WTC11 (cell line): ENCODE results near the gene IDH1. TPM values are rescaled to one million over a fixed set of nuclear protein-coding genes. Genes with fewer than 3 reads are reported as not detected.

ENCODE experiments used
- ATAC-seq: fragments of 200-7000 bp; cut with Tn5 transposase; 2 replicates; pipeline ENCODE4 v1.10.0; 2021; ENCODE audit warnings: mild to moderate bottlenecking, moderate library complexity
- CTCF ChIA-PET: fragments of 300-600 bp; sonication (Branson Sonifier 250); formaldehyde crosslinking; loops from one replicate; lab custom pipeline; 2021; ENCODE audit warnings: antibody characterized with exemption; lab: Charles Lee
- POLR2A ChIA-PET: fragments of 350-600 bp; sonication (Branson Sonifier 250); formaldehyde crosslinking; loops from one replicate; lab custom pipeline; 2021; ENCODE audit warnings: antibody characterized with exemption; lab: Charles Lee
- DNase-seq: peaks from one replicate; pipeline ENCODE4 v3.0.0; 2021; ENCODE audit warnings: low spot score
- H3K27ac Mint-ChIP-seq: 2 replicates; pipeline ENCODE4 v1.8.0; 2021; ENCODE audit warnings: mixed read lengths
- H3K27me3 Mint-ChIP-seq: 2 replicates; pipeline ENCODE4 v1.8.0; 2021; ENCODE audit warnings: low read depth, mild to moderate bottlenecking, moderate library complexity, mixed read lengths
- H3K36me3 Mint-ChIP-seq: 2 replicates; pipeline ENCODE4 v1.8.0; 2021; ENCODE audit warnings: mixed read lengths
- H3K4me1 Mint-ChIP-seq: 2 replicates; pipeline ENCODE4 v1.8.0; 2022; ENCODE audit warnings: mixed read lengths
- H3K4me3 Mint-ChIP-seq: 2 replicates; pipeline ENCODE4 v1.8.0; 2021; ENCODE audit warnings: mild to moderate bottlenecking, moderate library complexity, mixed read lengths
- H3K9me3 Mint-ChIP-seq: 2 replicates; pipeline ENCODE4 v1.8.0; 2021; ENCODE audit warnings: mixed read lengths
- CREB1 ChIP-seq: sonication (generic); formaldehyde crosslinking; IDR thresholded peaks from 2 replicates; pipeline ENCODE4 v1.8.0; 2023; ENCODE audit warnings: mild to moderate bottlenecking, missing genetic modification reagents
- EMX1 ChIP-seq: fragments of 250-450 bp; sonication (Bioruptor Pico); IDR thresholded peaks from 2 replicates; pipeline ENCODE4 v1.8.0; 2021; ENCODE audit warnings: mild to moderate bottlenecking
- ESRRA ChIP-seq: sonication (generic); formaldehyde crosslinking; IDR thresholded peaks from 2 replicates; pipeline ENCODE4 v1.8.1; 2022; ENCODE audit warnings: mild to moderate bottlenecking, missing genetic modification reagents, borderline replicate concordance
- FOXP1 ChIP-seq: sonication (generic); formaldehyde crosslinking; IDR thresholded peaks from 2 replicates; pipeline ENCODE4 v1.8.0; 2022; ENCODE audit warnings: missing genetic modification reagents, mild to moderate bottlenecking, moderate library complexity, borderline replicate concordance
- GABPB1 ChIP-seq: sonication (generic); formaldehyde crosslinking; IDR thresholded peaks from 2 replicates; pipeline ENCODE4 v1.8.1; 2023; ENCODE audit warnings: mild to moderate bottlenecking, missing genetic modification reagents
- GRHL2 ChIP-seq: fragments of 250-450 bp; sonication (Bioruptor Pico); IDR thresholded peaks from 2 replicates; pipeline ENCODE4 v1.8.0; 2022; ENCODE audit warnings: mild to moderate bottlenecking, moderate library complexity; ENCODE audit not compliant: insufficient replicate concordance, severe bottlenecking
- JAZF1 ChIP-seq: fragments of 250-450 bp; sonication (Bioruptor Pico); IDR thresholded peaks from 2 replicates; pipeline ENCODE4 v1.9.0; 2021; ENCODE audit warnings: moderate library complexity, mild to moderate bottlenecking, inconsistent platforms
- NFYB ChIP-seq: sonication (generic); formaldehyde crosslinking; conservative IDR thresholded peaks from 2 replicates; pipeline ENCODE4 v1.8.0; 2022; ENCODE audit warnings: low read depth, missing genetic modification reagents
- RORB ChIP-seq: fragments of 250-450 bp; sonication (Bioruptor Pico); IDR thresholded peaks from 2 replicates; pipeline ENCODE4 v1.9.0; 2021; ENCODE audit warnings: mild to moderate bottlenecking
- ZNF121 ChIP-seq: sonication (generic); formaldehyde crosslinking; IDR thresholded peaks from 2 replicates; pipeline ENCODE4 v1.8.0; 2023; ENCODE audit warnings: missing genetic modification reagents
- ZNF263 ChIP-seq: sonication (generic); formaldehyde crosslinking; IDR thresholded peaks from 2 replicates; pipeline ENCODE4 v1.8.1; 2022; ENCODE audit warnings: low read depth, mild to moderate bottlenecking, moderate library complexity, missing genetic modification reagents
- total RNA-seq: library from RNA; stranded (reverse); gene quantifications from 3 replicates; pipeline ENCODE4 v1.2.3, GENCODE V29; 2021
- TF ChIP-seq, protein P1 (sequence below): sonication (generic); formaldehyde crosslinking; IDR thresholded peaks from 2 replicates; pipeline ENCODE4 v1.8.0; 2022; ENCODE audit warnings: mild to moderate bottlenecking, missing genetic modification reagents
- TF ChIP-seq, protein P2 (sequence below): sonication (generic); formaldehyde crosslinking; IDR thresholded peaks from 2 replicates; pipeline ENCODE4 v1.8.0; 2022; ENCODE audit warnings: mild to moderate bottlenecking, missing genetic modification reagents
- TF ChIP-seq, protein P3 (sequence below): sonication (generic); formaldehyde crosslinking; IDR thresholded peaks from 2 replicates; pipeline ENCODE4 v1.8.0; 2023; ENCODE audit warnings: mild to moderate bottlenecking, missing genetic modification reagents
- TF ChIP-seq, protein P4 (sequence below): fragments of 250-450 bp; sonication (Bioruptor Pico); IDR thresholded peaks from 2 replicates; pipeline ENCODE4 v1.9.0; 2021; ENCODE audit warnings: moderate library complexity, mild to moderate bottlenecking, inconsistent platforms, borderline replicate concordance
- TF ChIP-seq, protein P5 (sequence below): sonication (generic); formaldehyde crosslinking; IDR thresholded peaks from 2 replicates; pipeline ENCODE4 v1.8.0; 2022; ENCODE audit warnings: mild to moderate bottlenecking, missing genetic modification reagents
- TF ChIP-seq, protein P6 (sequence below): fragments of 200-600 bp; IDR thresholded peaks from 2 replicates; pipeline ENCODE4 v1.8.0; 2022; ENCODE audit warnings: antibody characterized with exemption
- TF ChIP-seq, protein P7 (sequence below): sonication (generic); formaldehyde crosslinking; IDR thresholded peaks from 2 replicates; pipeline ENCODE4 v1.8.1; 2022; ENCODE audit warnings: low read depth, missing genetic modification reagents, borderline replicate concordance
- TF ChIP-seq, protein P8 (sequence below): sonication (generic); formaldehyde crosslinking; IDR thresholded peaks from 2 replicates; pipeline ENCODE4 v1.8.1; 2022; ENCODE audit warnings: mild to moderate bottlenecking, moderate library complexity, missing genetic modification reagents

IDH1 gene
- total RNA-seq, 1 experiment from 2014 or later = 352 TPM

DNA sequence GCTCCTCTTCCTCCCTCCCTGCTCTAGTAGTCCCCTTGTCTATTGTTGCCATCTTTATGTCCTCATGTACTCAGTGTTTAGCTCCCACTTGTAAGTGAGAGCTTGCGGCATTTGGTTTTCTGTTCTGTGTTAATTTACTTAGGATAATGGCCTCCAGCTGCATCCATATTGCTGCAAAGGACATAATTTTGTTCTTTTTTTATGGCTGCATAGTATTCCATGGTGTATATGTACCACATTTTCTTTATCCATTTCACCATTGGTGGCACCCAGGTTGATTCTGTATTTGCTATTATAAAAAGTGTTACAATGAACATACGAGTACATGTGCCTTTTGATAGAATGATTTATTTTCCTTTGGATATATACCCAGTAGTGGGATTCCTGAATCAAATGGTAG, 23.7 kb upstream of the IDH1 start:
- TF ChIP-seq GRHL2 (CRISPR knock-in tag) (no peak), ZNF121 (CRISPR knock-in tag) (no peak), EMX1 (no peak), JAZF1 (CRISPR knock-in tag) (no peak), CREB1 (no peak), ZNF263 (no peak), FOXP1 (CRISPR knock-in tag) (no peak), GABPB1 (CRISPR knock-in tag) (no peak), NFYB (no peak), ESRRA (CRISPR knock-in tag) (no peak), RORB (CRISPR knock-in tag) (no peak)
- TF ChIP-seq, protein P1, sequence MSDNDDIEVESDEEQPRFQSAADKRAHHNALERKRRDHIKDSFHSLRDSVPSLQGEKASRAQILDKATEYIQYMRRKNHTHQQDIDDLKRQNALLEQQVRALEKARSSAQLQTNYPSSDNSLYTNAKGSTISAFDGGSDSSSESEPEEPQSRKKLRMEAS (CRISPR knock-in tag) = no peak
- TF ChIP-seq, protein P2, sequence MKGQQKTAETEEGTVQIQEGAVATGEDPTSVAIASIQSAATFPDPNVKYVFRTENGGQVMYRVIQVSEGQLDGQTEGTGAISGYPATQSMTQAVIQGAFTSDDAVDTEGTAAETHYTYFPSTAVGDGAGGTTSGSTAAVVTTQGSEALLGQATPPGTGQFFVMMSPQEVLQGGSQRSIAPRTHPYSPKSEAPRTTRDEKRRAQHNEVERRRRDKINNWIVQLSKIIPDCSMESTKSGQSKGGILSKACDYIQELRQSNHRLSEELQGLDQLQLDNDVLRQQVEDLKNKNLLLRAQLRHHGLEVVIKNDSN (CRISPR knock-in tag) = no peak
- TF ChIP-seq, protein P3, sequence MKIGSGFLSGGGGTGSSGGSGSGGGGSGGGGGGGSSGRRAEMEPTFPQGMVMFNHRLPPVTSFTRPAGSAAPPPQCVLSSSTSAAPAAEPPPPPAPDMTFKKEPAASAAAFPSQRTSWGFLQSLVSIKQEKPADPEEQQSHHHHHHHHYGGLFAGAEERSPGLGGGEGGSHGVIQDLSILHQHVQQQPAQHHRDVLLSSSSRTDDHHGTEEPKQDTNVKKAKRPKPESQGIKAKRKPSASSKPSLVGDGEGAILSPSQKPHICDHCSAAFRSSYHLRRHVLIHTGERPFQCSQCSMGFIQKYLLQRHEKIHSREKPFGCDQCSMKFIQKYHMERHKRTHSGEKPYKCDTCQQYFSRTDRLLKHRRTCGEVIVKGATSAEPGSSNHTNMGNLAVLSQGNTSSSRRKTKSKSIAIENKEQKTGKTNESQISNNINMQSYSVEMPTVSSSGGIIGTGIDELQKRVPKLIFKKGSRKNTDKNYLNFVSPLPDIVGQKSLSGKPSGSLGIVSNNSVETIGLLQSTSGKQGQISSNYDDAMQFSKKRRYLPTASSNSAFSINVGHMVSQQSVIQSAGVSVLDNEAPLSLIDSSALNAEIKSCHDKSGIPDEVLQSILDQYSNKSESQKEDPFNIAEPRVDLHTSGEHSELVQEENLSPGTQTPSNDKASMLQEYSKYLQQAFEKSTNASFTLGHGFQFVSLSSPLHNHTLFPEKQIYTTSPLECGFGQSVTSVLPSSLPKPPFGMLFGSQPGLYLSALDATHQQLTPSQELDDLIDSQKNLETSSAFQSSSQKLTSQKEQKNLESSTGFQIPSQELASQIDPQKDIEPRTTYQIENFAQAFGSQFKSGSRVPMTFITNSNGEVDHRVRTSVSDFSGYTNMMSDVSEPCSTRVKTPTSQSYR (CRISPR knock-in tag) = no peak
- TF ChIP-seq, protein P4, sequence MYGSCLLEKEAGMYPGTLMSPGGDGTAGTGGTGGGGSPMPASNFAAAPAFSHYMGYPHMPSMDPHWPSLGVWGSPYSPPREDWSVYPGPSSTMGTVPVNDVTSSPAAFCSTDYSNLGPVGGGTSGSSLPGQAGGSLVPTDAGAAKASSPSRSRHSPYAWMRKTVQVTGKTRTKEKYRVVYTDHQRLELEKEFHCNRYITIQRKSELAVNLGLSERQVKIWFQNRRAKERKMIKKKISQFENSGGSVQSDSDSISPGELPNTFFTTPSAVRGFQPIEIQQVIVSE (CRISPR knock-in tag) = no peak
- TF ChIP-seq, protein P5, sequence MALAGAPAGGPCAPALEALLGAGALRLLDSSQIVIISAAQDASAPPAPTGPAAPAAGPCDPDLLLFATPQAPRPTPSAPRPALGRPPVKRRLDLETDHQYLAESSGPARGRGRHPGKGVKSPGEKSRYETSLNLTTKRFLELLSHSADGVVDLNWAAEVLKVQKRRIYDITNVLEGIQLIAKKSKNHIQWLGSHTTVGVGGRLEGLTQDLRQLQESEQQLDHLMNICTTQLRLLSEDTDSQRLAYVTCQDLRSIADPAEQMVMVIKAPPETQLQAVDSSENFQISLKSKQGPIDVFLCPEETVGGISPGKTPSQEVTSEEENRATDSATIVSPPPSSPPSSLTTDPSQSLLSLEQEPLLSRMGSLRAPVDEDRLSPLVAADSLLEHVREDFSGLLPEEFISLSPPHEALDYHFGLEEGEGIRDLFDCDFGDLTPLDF (CRISPR knock-in tag) = no peak
- TF ChIP-seq, protein P6, sequence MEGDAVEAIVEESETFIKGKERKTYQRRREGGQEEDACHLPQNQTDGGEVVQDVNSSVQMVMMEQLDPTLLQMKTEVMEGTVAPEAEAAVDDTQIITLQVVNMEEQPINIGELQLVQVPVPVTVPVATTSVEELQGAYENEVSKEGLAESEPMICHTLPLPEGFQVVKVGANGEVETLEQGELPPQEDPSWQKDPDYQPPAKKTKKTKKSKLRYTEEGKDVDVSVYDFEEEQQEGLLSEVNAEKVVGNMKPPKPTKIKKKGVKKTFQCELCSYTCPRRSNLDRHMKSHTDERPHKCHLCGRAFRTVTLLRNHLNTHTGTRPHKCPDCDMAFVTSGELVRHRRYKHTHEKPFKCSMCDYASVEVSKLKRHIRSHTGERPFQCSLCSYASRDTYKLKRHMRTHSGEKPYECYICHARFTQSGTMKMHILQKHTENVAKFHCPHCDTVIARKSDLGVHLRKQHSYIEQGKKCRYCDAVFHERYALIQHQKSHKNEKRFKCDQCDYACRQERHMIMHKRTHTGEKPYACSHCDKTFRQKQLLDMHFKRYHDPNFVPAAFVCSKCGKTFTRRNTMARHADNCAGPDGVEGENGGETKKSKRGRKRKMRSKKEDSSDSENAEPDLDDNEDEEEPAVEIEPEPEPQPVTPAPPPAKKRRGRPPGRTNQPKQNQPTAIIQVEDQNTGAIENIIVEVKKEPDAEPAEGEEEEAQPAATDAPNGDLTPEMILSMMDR = no peak
- TF ChIP-seq, protein P7, sequence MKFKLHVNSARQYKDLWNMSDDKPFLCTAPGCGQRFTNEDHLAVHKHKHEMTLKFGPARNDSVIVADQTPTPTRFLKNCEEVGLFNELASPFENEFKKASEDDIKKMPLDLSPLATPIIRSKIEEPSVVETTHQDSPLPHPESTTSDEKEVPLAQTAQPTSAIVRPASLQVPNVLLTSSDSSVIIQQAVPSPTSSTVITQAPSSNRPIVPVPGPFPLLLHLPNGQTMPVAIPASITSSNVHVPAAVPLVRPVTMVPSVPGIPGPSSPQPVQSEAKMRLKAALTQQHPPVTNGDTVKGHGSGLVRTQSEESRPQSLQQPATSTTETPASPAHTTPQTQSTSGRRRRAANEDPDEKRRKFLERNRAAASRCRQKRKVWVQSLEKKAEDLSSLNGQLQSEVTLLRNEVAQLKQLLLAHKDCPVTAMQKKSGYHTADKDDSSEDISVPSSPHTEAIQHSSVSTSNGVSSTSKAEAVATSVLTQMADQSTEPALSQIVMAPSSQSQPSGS = no peak
- TF ChIP-seq, protein P8, sequence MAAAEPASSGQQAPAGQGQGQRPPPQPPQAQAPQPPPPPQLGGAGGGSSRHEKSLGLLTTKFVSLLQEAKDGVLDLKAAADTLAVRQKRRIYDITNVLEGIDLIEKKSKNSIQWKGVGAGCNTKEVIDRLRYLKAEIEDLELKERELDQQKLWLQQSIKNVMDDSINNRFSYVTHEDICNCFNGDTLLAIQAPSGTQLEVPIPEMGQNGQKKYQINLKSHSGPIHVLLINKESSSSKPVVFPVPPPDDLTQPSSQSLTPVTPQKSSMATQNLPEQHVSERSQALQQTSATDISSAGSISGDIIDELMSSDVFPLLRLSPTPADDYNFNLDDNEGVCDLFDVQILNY (CRISPR knock-in tag) = no peak
- TF ChIP-seq, all 79 proteins: peak for 0
- Mint-ChIP-seq H3K9me3 (peaks cover 7% of the 10 kb centered on the region; the same call in 1 of the 2 replicates), H3K27ac (no peak overlapping the region), H3K4me3 (no peak overlapping the region), H3K4me1 (no peaks in the 10 kb centered on the region), H3K27me3 (no peaks in the 10 kb centered on the region), H3K36me3 (peaks cover 85% of the 10 kb centered on the region)
- ATAC-seq (no peak), DNase-seq (no peak)
- ChIA-PET CTCF (no interaction called here), POLR2A (no interaction called here)
